GM19025 (cell line): ENCODE data around the gene NPFFR1.
"Not testable (repeated sequence)": the region's sequence is repeated elsewhere in the genome, so short reads cannot be mapped to it uniquely, and the experiment has no call there.

Source experiments
- ATAC-seq: cut with Tn5 transposase; IDR thresholded peaks from one replicate; pipeline ENCODE4 v1.9.1; 2021; ENCODE audit warnings: mild to moderate bottlenecking, low read depth, moderate library complexity; ENCODE audit not compliant: unreplicated experiment

Gene NPFFR1

GRCh38 chr10:70260259-70260658 lies 23.5 kb downstream of the NPFFR1 start:
- ATAC-seq, result no peak

GRCh38 chr10:70258216-70258615 lies 25.6 kb downstream of the NPFFR1 start:
- no peak for ATAC-seq

GRCh38 chr10:70257816-70258215 lies 26.0 kb downstream of the NPFFR1 start:
- ATAC-seq, result not testable (repeated sequence)

GRCh38 chr10:70256463-70256862 lies 27.3 kb downstream of the NPFFR1 start:
- no peak for ATAC-seq

GRCh38 chr10:70255329-70256299 lies 28.2 kb downstream of the NPFFR1 start:
- no peak for ATAC-seq

GRCh38 chr10:70254778-70255328 lies 29.0 kb downstream of the NPFFR1 start:
- no peak for ATAC-seq

- no peak for ATAC-seq
Measured at GRCh38 chr10:70253878-70254765, 29.7 kb downstream of the NPFFR1 start.

GRCh38 chr10:70250961-70251680 lies 32.7 kb downstream of the NPFFR1 start:
- no peak for ATAC-seq

- ATAC-seq, result no peak
Measured at GRCh38 chr10:70247360-70247759, 36.4 kb downstream of the NPFFR1 start.

- no peak for ATAC-seq
Measured at GRCh38 chr10:70241081-70241480, 42.7 kb downstream of the NPFFR1 start.

- not testable (repeated sequence) for ATAC-seq
Measured at GRCh38 chr10:70239986-70240385, 43.8 kb downstream of the NPFFR1 start.

- ATAC-seq, result not testable (repeated sequence)
Measured at GRCh38 chr10:70239077-70239976, 44.5 kb downstream of the NPFFR1 start.

- not testable (repeated sequence) for ATAC-seq
Measured at GRCh38 chr10:70237958-70238536, 45.8 kb downstream of the NPFFR1 start.

- no peak for ATAC-seq
Measured at GRCh38 chr10:70234668-70235447, 48.9 kb downstream of the NPFFR1 start.

GRCh38 chr10:70233939-70234300 lies 49.9 kb downstream of the NPFFR1 start:
- ATAC-seq, result no peak

GRCh38 chr10:70233109-70233938 lies 50.5 kb downstream of the NPFFR1 start, which contains the start of gene PPA1:
Gene PPA1 (minus strand): TSS chr10:70233429. CDS start chr10:70233327, 102 bp downstream.
- peak; percentile 90 for ATAC-seq

GRCh38 chr10:70232859-70233108 lies 51.0 kb downstream of the NPFFR1 start:
- ATAC-seq, result no peak
